ENCODE results near the gene SRGAP1.
"Not testable (repeated sequence)": the region's sequence is repeated elsewhere in the genome, so short reads cannot be mapped to it uniquely, and the experiment has no call there.

The SRGAP1 gene

GRCh38 chr12:63978519-63978918 is 134.0 kb downstream of the SRGAP1 start:
- no peak for DNase-seq

- no peak for DNase-seq
Observed at GRCh38 chr12:63980211-63980610, 135.7 kb downstream of the SRGAP1 start.

- DNase-seq: no peak
Observed at GRCh38 chr12:63981343-63981742, 136.8 kb downstream of the SRGAP1 start.

- DNase-seq: no peak
Observed at GRCh38 chr12:63982604-63983295, 138.2 kb downstream of the SRGAP1 start.

DNA sequence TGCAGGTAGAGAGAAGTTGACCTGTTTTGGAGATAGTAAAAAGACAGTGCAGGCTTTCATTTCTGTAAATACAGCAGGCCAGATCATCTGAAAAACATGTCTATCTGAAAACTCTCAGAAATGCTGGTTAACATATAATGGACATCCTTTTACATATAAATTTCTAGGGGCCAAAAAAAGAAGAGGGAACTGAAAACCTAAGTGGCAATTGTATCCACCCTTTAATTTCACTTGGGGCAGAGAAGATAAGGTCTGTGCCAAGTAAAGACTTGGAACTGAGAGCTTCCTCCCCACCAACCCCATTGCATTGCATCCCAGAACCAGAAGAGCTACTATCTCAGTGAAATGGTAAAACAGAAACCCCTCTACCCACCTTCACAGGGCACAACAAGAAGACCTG is 141.0 kb downstream of the SRGAP1 start:
- no peak for DNase-seq

- no peak for DNase-seq
Observed at GRCh38 chr12:63985945-63986344, 141.4 kb downstream of the SRGAP1 start.

DNA sequence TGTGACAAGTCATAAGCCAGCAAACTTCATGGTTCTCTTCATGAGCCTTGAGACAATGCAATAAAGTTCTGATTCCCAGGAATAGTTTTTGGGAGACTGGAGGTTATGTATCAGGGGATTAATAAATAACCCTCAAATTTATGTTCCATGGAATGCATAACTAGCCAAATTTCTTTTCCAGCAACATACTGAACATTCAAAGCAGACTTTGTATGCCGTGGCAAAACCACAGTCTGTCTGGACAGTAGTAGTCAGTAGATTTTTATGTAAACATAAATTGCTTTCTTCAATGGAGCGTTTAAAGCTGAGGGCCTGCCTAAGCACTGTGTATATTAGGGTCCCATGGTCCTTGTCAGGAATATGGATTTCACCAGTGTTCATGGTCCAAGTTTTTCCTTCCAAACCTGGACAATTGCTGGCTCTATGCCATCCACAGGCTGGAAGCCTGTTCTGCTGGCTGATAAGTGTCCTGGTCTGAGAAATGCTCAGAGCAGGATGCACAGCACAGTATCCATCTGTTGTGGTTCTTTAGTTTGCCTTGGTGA is 144.9 kb downstream of the SRGAP1 start:
- DNase-seq: peak; percentile 66

- DNase-seq: no peak
Observed at GRCh38 chr12:63990828-63991547, 146.5 kb downstream of the SRGAP1 start.

DNA sequence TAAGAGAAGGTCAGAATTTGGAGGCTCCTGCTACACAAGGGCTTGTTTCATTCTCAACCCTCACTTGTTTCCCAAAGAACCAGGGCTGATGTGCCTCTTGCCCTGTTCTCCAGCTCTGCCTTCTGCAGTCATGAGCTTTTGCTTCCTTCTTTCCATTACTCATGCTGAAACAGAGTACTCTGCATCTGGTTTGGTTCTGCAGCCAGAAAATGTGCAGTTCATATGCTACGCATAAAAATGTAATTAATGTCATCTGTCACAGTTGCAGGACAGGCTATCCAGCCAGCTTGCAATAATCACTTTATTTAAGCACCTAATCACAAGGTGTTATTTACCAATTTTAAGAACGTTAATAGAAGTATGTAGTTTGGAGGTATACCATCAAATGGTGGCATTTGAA is 150.2 kb downstream of the SRGAP1 start:
- no peak for DNase-seq

DNA sequence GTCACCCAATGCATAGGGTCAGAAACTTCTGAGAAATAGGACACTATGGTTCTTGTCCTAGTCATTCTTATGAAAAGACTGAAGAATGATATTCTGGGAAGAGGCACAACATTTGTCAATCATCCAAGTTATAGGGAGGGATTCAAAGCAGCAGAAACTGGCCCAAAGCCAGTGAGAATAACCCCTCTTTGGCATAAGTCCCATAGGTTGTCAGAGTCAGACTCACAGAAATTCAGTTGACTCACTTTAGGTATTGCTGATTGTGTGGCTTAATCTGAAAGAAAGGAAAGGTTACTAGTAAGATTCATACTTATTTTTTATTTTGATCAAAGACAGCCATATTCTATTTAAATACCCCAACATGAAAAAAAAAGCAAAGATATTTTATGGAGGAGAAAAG is 151.0 kb downstream of the SRGAP1 start:
- DNase-seq: no peak

DNA sequence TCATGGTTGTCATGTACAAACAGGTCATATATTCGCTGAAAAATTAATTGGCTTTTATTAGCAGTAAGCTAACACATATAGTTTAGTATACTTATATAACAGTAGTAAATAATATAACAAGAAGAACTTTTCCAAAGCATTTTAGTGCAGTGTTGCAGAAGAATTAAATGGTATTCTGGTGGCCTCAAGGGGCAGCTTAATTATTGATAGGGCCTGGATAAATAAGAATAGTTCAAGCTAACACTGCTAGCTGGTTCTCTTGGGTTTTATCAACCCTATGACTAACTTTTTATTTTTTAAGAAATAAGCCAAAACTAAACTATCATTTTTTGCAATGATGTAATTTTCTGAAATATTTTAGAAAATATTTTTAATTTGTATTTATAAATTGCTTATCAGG is 152.1 kb downstream of the SRGAP1 start:
- DNase-seq: no peak

DNA sequence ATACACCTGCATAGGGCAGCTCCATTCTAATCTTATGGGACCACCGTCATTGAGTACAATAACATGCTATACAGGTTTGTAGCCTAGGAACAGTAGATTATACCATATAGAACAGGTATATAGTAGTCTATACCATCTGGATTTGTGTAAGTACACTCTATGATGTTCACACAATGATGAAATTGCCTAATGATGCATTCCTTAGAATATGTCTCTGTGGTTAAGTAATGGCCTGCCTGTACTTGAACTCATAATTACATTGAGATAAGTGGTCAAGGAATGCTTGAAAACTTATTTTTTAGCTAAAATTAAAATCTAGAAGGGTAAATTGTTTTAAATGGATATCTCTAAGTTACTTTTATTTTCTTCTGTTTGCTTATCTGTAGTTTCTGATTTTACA is 152.7 kb downstream of the SRGAP1 start:
- DNase-seq: no peak

GRCh38 chr12:63998584-63998983 is 154.1 kb downstream of the SRGAP1 start:
- DNase-seq: no peak

- DNase-seq: no peak
Observed at GRCh38 chr12:63999853-64000252, 155.4 kb downstream of the SRGAP1 start.

DNA sequence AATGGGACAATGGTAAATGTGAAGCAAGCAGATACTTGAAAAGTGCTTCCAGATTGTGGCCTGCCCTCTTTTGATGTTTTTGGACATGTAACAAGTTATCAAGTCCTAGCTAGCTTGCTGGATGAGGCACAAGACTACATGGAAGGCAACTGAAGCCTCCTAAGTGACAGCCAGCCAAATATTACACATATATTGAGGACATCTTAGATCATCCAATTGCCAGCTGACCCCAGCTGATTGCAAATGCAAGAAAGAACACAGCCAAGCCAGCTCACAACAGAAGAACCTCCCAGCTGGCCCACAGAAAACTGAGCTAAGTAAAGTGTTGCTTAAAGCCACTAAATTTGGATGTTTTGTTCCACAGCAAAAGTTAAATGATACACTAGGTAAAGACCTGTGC is 156.9 kb downstream of the SRGAP1 start:
- DNase-seq: no peak

DNA sequence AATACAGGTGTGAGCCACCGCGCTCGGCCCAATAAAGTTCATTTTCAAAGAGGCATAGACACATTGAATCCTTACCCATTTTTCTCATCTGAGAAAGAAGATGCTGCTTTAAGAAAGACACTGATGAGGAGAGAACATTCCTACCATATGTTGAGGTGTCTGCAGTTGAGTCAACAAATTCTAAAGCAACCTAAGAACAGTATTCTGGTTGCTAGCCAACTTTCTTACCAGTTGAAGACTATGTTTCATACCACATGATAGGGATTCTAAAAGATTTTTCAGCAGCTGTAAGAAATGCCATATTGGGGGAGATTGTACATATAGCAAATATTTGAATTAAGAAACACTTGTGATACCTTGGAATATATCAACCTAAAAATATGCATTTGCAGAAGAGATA is 160.1 kb downstream of the SRGAP1 start:
- no peak for DNase-seq

DNA sequence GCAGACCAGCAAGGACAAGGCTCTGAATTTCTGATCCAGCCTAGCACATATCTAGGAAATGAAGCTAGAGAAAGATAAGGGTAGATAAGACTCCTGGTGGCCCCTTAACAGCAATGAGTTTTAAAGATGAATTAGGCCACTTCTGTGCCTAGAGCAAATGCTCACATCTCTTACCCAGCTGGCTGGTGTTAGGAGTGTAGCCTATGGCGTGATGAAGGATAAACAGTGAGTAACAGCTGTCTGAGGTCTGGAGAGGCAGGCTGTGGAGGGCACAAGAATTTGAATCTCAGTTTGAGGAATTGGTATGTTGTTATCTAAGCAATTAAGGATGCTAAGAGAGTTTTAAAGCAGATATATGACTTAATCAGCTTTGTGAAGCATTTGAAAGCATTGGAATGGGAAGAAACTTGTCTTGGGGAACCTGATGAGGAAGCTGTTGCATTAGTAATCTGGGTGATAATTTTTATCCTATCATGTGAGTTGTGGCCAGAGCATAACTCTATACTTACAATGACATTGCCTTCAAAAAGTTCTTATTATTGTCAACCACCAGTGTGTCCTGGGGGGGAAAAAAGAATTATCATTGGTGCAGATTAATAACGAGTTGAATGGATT is 161.8 kb downstream of the SRGAP1 start:
- no peak for DNase-seq

GRCh38 chr12:64007853-64008252 is 163.4 kb downstream of the SRGAP1 start:
- DNase-seq: no peak

DNA sequence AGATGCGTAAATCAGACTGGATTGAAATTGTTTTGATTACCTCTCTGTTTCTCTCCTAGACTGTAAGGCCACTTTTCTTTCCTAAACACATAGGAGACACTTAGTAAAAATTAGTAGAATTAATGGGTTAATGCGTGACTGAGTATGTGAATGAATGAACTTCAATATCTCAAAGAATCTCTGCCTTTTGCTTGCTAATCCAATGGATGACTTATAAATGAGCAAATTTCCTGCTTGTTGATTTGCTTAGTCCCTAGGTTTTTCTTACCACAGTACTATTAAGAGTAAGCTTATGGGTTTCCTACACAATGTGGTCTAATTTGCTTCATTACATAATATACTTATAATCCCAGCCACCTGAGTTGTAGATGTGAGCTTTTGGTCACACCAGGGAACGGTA is 164.1 kb downstream of the SRGAP1 start:
- DNase-seq: no peak

DNA sequence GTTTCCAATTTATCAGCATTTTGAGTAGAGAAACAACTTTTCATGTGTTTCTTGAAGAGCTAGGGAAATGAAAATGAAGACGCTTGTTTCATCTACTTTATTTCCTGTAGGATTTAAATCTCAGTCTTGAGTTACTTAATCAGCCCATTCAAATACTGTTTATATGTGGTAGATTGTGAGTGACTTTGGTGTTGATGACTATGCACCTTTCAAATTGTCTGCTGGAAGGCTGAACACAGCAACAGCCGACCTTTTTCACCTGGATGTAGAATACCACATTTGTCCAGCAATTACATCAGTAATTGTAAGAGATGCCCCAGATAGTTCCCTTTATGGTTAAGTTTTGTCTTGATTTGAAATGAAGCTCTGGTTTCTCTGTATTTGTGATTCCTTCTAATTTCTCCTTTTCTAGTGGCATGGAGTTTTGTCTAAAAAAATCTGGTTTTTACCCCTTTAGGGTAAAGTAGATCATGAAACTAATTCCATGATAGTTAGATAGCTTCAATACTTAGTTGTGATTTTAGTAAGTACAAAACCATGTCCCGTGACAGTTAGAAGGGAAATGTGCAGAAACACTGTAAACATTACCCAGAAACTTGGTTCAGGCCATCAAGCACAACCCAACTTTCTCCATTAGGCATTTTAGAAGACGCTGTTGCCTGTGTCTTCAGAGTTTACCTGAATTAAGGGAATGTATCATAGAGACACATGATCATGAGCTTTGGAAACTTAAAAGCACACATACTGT is 165.0 kb downstream of the SRGAP1 start:
- DNase-seq: no peak

DNA sequence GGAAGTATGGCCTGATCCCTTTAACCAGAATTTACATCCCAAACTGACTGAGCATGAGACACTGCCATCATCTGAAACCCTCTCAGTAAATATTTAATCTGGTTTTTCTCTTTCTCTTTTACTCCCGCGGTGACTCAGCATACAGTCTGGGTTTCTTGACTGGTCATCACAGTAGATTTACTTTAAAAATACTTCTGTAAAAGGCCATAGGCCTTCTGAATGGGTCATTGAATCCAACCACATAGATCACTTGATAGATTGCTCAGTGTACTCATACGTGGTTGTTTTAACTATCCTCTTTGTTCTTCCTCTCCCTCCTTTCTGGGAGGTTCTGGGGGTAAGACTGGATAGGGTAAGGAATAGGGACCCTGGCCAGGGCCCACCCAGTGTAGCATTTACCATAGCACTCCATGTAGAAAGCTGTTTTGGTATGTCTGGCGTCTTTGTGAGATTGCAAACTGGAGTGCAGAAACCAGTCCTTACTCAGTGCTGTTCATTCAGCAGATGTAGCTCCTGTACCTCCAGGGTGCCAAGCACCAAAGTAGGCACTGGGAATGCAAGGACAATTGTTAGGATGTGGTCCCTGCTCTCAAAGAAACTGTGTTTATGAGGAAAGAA is 165.7 kb downstream of the SRGAP1 start:
- DNase-seq: no peak

DNA sequence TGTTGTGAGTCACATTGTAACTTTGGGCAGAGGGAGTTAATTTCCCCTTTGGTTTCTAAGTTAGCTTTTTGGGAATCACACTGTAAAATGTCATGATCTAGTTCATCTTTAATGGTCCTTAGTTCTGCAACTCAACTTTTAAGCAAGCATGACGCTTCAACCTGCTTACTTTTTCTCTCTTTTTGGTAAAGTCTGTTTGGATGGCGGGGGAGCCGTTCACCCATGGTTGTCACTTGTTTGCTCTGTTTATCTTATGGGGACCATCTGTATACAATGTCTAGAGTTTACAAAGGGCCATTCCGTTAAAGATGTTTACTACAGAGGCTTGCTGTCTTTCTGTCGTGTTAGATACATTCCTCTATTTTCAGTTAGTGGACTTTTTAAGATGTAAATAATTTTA is 172.0 kb downstream of the SRGAP1 start:
- no peak for DNase-seq

DNA sequence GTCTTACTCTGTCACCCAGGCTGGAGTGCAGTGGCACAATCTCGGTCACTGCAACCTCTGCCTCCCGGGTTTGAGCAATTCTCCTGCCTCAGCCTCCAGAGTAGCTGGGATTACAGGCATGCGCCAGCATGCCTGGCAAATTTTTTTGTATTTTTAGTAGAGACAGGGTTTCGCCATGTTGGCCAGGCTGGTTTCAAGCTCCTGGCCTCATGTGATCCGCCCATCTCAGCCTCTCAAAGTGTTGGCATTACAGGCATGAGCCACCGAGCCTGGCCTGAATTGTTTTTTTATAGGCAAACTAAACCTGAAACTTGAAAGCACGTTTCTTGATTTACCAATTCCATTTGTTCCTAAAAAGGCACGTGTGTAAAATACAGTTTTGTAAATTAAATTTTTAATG is 173.6 kb downstream of the SRGAP1 start:
- DNase-seq: not testable (repeated sequence)
